SU-DHL-6 (cell line): Measurements from ENCODE around the gene PALLD.

Experiments used
- EZH2phosphoT487 ChIP-seq: fragments of 200-600 bp; sonication (generic), shearing (Covaris generic); conservative IDR thresholded peaks from 2 replicates; pipeline ENCODE4 v1.6.1; 2018; ENCODE audit warnings: mild to moderate bottlenecking, antibody characterized with exemption, low read length, moderate library complexity, mixed read lengths
- TF ChIP-seq, protein P1 (sequence below): fragments of 200-600 bp; sonication (generic); IDR thresholded peaks from one replicate; pipeline ENCODE4 v1.5.1; 2017; ENCODE audit warnings: antibody characterized with exemption, mild to moderate bottlenecking, low read length, moderate library complexity; ENCODE audit not compliant: insufficient read depth, poor library complexity, severe bottlenecking

- TF ChIP-seq, protein P1, sequence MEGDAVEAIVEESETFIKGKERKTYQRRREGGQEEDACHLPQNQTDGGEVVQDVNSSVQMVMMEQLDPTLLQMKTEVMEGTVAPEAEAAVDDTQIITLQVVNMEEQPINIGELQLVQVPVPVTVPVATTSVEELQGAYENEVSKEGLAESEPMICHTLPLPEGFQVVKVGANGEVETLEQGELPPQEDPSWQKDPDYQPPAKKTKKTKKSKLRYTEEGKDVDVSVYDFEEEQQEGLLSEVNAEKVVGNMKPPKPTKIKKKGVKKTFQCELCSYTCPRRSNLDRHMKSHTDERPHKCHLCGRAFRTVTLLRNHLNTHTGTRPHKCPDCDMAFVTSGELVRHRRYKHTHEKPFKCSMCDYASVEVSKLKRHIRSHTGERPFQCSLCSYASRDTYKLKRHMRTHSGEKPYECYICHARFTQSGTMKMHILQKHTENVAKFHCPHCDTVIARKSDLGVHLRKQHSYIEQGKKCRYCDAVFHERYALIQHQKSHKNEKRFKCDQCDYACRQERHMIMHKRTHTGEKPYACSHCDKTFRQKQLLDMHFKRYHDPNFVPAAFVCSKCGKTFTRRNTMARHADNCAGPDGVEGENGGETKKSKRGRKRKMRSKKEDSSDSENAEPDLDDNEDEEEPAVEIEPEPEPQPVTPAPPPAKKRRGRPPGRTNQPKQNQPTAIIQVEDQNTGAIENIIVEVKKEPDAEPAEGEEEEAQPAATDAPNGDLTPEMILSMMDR: no peak
- no peak for TF ChIP-seq EZH2phosphoT487
Observed at GRCh38 chr4:168504526-168504925, 7.7 kb downstream of the PALLD start.
